ENCODE data around the gene LRP2.

LRP2 gene

DNA sequence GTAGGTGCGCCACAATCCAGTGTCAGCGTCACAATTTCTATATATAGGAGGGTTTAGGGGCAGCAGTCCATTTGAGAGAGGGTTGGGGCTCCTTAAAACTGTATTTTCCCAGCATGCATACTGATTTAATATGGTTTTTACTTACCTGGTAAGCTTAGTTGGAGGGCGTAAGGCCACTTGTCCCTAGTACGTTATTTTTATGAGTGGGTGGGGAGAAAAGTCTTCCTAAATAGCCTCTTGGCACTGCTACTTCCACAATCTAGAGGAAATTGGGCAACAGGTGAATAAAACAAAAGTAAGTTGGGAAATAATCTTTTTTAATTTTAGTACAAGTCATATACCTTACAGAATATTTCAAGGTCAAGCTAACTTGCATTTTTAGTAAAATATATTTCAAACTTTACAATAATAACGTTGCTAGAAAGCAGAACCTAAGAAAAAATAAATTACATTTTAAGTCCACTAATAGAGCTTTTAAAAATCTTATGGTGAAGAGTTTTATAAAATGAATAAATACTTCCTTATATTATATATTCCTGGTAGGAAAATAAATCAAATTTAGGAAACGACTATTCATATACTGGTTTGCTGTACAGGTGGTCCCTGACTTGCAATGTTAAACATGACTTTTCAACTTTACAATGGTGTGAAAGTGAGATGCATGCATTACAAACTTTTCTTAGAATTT is 272.1 kb downstream of the LRP2 start:
- no peak for DNase-seq (ENCODE audit: low read depth)

DNA sequence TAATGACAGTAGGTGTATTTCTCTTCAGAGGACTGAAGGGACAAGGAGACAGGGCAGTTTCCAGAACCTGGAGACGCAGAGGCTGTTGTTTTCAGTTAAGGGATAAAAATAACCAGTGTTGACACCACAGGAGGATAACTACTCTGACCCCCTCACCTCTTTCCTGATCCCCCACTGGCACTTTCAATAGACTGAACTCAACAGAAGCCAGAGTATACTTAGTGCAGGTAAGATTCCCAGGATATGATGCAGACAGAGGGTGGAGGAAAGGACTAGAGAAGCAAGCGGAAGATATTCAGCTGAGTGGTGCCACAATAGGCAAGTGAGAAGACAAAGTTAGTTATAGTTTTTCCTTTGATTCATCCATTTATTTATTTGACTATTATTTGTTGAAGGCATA is 273.2 kb downstream of the LRP2 start:
- DNase-seq (ENCODE audit: low read depth), result no peak

- DNase-seq (ENCODE audit: low read depth), result no peak
These were observed 274.5 kb downstream of the LRP2 start for GRCh38 chr2:169087757-169088379.

- no peak for DNase-seq (ENCODE audit: low read depth)
These were observed 275.4 kb downstream of the LRP2 start for GRCh38 chr2:169086893-169087467.

DNA sequence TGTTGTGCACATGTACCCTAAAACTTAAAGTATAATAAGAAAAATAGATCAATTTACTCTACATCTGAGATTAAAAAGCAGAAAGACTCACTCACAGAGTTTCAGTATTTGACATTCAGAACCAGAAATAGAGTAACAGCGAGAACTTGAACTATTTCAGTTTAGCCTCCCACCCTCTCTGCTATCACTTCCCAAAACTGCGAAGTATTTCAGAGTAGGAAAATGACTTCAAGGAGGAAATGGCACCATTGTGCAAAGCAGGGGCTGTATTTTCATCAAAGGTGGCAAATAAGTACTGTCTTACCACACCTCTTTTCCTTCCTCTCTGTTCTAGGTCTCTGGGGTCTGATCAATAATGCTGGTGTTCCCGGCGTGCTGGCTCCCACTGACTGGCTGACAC is 279.3 kb downstream of the LRP2 start:
- DNase-seq (ENCODE audit: low read depth), result no peak

GRCh38 chr2:169081551-169081950 is 280.8 kb downstream of the LRP2 start:
- DNase-seq (ENCODE audit: low read depth), result no peak

GRCh38 chr2:169080250-169081069 is 281.9 kb downstream of the LRP2 start:
- DNase-seq (ENCODE audit: low read depth), result no peak

DNA sequence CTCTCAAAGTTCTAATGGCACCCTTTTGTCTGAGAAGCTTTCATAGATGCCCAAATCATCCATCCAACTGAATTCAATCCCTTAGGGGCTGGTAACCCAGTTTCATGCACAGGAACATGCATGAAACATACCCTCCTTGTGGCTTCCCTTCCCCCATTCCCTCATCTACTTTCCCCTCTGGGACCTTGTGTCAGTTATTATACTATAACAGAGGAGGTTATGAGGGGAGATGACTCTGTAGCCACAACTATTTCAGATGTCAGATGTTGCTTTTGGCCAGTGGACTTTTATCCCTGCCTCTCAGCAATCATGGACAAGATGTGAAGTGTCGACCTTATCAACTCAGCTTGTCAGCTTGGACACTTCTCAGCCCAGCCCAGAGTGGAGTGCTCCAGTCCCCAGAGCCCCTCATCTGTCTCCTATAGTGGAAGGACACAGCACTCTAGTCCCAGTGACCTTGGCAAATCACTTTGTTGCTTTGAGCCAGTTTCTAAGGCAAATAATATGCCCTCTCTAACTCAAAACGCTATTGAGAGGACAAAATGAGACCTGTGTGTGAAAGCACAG is 284.6 kb downstream of the LRP2 start:
- no peak for DNase-seq (ENCODE audit: low read depth)
